ENCODE measurements around the gene ERCC1.
A peak's percentile ranks its signal among the peaks of the same experiment; 100 is the strongest.

GRCh38 chr19:45444318-45445041 is 20.8 kb upstream of the ERCC1 start:
- TF ChIP-seq CTCF (IDR thresholded peaks at IDR 0.05) (peak in 1 of 3 experiments; percentile 6), POLR2A (IDR thresholded peaks at IDR 0.05) (no peak)

Measured in vagina (tissue), 2 donors.